NCI-H2107 (cell line): ENCODE measurements around the gene LRIT1.

Experiments
- DNase-seq: peaks from one replicate; lab custom pipeline; 2025; lab: John Stamatoyannopoulos, UW

LRIT1 gene

DNA sequence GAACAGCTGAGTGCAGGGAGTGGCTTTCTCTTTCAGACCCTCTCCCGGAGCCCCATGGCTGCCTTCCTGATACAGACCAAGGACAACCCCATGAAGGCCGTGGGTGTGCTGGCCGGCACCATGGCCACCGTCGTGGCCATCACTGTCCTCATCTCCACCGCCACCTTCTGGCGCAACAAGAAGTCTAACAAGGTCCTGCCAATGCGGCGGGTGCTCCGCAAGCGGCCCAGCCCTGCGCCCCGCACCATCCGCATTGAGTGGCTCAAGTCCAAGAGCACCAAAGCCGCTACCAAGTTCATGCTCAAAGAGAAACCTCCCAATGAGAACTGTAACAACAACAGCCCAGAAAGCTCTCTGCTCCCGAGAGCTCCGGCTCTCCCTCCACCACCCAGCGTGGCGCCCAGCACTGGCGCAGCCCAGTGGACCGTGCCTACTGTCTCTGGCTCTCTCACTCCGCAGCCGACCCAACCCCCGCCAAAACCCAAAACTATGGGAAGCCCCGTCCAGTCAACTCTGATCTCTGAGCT lies 27.2 kb downstream of the LRIT1 start:
- no peak for DNase-seq

DNA sequence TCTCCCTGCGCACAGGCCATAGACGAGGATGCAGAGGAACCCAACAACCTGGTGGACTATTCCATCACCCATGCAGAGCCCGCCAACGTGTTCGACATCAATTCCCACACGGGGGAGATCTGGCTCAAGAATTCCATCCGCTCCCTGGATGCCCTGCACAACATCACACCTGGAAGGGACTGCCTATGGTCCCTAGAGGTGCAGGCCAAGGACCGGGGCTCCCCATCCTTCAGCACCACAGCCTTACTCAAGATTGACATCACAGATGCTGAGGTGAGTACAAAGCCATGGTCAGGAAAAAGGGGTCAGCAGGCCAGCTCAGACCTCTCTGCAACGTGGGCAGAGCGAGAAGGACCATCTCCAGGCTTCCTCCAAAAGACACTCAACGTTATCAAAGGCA lies 28.3 kb downstream of the LRIT1 start:
- no peak for DNase-seq

DNA sequence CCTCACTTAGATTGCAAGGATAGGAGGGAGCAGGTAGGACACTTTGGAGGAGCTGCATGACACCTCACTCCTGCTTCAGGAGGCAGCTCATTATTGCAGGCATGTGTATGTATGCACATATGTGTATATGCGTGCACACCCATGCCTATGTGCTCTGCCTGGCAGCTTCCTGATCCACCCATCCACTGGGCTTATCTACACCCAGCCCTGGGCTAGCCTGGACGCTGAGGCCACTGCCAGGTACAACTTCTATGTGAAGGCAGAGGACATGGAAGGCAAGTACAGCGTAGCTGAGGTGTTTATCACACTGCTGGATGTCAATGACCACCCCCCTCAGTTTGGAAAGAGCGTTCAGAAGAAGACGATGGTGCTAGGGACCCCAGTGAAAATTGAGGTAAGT lies 29.3 kb downstream of the LRIT1 start:
- no peak for DNase-seq

DNA sequence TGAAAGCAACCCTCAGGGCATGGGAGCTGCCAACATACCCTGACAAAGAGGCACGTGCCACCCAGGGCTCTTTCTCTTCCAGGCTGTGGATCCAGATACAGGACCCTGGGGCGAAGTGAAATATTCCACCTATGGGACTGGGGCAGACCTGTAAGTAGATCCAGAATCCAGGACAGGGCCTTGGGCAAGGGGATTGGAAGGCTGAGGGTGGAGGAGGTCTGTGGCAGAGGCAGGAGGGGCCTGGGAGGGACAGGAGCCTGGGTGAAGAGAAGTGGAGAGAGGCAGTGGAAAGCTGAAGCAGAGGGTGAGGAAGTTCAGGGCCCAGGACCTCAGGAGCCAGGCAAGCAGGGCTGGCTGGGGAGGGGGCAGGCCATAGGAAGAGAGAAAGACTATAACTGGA lies 29.8 kb downstream of the LRIT1 start:
- DNase-seq = no peak

DNA sequence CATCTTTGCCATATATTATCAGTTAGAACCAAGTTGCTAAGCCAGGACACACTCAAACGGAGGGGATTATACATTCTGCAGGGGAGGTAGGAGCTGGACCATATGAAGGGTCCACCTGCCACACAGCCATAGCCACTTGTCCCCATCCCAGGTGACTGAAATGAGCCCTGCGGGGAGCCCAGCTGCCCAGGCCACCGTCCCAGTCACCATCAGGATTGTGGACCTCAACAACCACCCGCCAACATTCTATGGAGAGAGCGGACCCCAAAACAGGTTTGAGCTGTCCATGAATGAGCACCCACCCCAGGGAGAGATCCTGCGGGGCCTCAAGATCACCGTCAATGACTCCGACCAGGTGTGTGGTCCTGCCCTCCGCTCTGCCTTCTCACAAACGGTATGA lies 33.3 kb downstream of the LRIT1 start:
- no peak for DNase-seq

DNA sequence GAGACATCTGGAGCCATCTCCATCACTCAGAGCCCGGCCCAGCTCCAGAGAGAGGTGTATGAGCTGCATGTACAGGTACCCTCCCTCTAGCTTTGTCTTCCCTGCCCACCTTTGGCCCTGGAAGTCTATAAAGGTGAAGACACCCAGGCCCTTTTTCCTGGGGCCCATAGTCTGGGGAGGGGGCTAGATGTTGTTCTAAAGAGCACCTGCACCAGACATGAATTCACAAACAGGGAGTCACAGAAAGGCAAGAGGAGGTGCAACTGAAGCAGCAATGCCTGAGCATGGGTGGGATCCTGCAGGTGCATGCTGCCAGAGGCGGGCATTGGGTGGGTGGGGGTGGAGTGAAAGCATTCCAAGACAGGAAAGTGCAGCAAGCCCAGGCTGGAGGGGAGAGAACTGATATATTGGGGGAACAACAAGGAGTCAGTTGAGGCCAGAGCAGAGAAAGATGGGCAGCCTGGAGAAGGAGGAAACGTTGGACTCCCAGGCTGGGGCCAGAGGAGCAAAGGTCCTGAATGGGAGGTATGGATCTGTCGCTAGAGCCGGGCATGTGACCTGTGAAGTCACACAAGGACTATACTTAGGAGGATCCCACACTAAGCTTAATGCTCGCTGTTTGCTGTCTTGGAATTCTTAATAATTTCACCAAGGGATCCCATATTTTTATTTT lies 35.4 kb downstream of the LRIT1 start:
- DNase-seq = no peak

DNA sequence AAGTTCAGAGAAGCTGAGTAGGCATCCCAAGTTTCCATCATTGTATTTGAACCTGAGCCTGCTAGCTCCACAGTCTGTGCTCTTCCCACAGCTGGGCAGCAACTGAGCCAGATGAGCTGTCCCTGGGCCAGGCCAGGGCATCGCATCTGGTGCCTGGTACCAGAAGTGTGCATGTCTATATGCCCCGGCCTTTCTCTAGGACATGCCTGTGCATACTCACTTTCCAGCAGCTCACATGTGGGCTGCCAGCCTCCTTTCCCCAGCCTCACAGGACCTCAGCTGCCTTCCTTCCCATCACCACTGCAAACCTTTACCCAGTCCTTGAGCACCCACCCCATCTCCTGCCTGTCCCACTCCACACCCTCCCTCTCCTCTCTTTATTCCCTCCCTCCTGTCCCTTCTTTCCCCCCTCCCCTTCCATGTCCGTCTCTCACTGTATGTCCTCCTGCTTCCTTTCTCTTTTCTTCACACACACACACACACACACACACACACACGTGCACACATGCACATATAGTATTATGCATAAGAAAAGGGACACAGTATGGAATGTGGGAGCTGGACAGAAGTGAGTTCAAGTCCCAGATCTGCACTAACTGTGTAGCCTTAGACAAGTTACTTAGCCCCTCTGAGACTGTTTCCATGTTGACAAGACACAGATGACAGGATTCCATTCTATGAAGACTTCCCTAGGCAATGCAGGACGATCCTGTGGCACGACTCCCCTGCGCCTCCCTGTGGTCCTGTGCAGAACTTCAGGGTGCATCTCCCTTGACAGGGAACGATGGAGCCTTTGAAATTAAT lies 36.1 kb downstream of the LRIT1 start:
- no peak for DNase-seq

DNA sequence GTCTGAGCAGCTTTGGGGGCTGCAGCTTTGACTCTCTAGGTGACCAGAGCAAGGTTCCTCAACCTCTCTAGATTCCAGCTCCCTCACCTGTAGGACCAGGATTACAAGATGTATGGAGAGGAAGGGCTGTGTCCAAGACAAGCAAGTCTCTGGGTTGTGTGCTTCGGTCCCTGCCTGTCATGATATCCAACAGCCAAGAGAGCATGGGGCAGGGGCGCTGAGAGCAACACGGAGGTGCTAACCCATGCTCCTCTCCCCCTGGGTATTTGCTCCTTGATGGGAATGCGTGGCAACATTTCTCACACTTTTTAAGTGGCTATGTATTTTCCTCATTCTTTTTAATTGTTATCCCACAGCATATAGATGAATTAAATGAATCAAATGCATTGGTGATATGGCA lies 36.7 kb downstream of the LRIT1 start:
- DNase-seq = no peak

DNA sequence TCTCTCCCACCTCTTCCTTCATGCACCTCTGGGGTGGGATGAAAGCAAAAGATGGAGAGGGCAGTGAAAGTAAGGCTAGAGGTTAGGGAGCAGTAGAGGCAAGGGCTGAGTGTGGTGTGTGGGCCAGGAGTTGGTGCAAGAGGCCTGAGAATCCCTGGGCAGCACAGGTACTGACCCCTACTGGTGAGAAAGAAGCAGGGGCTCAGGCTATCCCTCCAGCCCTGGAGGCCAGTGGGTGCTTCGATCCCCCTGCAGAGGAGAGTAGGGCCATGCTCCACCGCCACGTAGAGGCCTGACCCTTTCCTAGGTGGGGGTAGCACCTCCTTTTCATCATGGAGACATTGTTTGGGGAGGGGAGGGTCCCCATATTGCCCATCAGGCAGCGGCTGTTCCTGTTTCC lies 37.2 kb downstream of the LRIT1 start:
- DNase-seq = no peak

DNA sequence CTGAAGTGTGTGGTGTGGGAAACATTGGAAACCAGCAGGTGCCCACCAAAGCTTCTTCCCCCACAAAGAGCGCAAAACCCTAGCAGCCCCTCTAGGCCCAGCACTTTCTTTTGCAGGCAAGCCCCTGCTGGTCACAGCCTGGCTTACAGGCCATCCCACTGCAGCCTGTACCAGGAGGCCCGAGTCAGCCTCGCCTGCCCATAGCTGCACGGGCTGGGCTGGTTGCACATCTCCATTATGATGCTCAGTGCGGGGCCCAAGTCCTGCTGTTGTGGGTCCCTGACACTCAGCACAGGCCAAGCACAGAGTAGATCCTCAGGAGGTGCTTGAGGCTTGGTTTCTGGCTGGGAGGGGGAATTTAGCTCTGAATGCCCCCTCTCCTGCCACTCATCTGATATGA lies 39.0 kb downstream of the LRIT1 start:
- DNase-seq = no peak

DNA sequence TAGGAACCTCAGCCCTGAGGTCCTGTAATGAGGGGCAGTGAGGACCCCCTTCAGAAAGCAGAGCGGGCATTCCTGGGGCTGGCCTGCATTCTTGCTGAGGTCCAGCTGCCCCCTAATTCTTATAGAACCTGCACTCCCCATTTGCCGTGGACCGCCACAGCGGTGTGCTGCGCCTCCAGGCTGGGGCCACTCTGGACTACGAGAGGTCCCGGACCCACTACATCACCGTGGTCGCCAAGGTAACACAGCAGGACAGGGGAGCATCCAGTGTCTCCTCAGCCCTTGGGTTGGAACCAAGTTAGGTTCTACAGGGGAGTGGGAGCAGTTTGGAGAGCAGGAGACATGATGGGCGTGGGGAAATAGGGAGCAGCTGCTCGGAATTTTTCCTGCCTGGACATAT lies 39.7 kb downstream of the LRIT1 start:
- DNase-seq = no peak

DNA sequence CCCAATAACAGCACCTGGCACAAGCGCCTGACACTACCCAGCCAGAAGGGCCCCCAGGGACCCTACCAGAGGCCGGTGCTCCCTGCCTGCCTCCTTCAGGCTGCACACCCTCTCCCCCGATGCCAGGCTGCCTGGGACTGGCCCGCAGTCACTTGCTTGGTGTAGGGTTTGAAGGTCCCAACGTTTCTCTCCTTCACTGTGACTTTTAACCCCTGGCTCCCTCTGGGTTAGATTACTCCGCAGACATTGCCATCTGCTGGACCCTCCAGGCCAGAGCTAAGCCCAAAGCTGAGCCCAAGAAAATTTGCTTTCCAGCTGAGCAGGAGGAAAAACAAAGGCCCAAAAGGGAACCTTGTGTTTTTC lies 40.1 kb downstream of the LRIT1 start:
- no peak for DNase-seq

DNA sequence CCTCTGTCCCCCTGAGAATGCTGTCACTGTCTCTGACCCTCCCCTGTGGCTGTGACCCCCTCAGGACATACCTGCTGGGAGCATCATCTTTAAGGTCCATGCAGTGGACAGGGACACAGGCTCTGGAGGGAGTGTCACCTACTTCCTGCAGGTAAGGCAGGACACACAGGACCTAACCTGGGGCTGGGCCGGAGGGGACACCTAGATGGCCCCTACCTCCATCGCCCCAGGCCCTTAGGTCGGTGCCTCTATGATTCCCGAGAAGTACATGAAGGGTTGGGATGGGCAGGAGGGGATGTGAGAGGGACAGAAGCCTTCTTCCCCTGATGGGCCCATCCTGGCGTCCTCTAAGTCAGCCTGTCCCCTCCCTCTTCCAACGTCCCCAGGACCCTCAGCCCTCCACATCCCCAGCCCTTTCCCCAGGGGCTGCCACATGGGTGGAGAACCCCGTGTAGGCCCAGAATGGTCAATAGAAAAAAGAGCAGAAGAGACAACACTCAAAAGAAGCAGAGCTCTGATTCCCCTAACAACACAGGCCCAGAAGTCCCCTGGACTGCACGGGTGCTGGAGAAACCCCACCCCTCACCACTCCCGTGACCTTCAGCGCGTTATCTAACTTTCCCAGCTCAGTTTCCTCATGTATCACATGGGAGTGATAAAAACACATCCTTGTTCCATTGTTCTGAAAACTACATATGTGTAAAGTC lies 40.7 kb downstream of the LRIT1 start:
- DNase-seq = no peak

DNA sequence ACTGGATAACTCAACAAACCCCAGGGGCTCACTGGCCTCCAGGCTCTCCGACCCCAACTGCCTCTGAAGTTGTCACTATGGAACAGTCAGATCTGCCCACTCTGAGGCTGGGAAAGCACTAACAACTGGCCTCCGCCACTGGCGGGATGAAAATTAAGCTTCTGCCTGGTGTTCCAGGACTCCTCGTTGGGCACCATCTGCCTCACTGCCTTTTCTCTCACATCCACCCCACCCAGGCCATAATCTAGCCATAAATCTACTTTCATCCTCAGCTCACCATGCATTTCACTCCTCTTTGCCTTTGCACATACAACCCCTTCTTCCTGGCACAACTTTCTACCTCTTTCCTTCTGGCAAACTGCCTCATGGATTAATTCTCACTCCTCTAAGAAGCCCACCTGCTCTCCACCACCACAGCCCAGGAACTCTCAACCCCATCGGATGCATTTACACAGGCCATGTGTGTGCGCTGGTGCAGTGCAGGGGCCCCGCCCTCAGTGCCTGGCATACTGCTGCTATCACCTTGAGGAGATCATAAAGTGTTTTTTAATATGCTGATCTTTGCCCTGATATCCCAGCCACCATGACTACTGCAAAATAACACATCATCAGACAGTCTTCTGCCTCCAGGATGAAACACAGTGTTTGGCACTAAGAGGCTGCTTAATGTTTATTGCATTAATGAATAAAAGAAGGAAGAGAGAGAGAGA lies 43.0 kb downstream of the LRIT1 start:
- no peak for DNase-seq

DNA sequence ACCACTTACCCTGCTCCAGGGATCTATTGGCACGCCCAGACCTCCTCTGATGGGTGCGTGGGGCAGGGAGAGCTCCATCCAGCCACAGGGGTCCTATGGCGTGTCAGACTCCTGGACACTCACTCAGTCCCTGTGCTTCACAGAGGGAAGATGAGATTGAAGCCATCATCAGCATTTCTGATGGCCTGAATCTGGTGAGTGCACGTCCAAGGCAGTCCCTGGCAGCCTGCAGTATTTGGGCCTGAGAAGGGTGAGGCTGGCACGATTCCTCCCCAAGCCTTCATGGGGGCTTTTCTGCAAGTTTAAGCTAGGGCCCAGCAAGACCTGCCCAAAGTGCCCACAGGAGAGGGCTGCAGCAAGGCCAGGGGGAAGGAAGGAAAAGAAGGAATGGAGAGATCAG lies 43.7 kb downstream of the LRIT1 start:
- DNase-seq = no peak

DNA sequence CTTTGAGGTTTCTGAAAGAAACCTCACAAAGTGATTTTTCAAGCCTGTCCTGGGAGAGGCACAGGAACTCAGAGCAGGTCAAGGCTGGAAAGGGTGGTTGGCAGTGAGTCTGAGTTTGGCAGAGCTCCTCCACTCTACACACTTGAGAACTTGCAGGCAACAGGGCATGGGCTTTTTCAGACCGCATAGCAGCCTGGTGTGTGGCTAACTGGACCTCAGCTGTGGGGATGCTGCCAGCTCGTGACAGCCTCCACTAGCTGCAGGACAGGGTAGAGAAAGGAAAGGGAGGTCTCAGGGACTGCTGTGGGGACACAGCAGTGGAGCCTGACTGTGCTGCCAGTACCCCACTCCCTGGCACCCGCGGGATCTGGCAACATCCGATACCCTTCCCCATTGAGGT lies 44.4 kb downstream of the LRIT1 start:
- no peak for DNase-seq

DNA sequence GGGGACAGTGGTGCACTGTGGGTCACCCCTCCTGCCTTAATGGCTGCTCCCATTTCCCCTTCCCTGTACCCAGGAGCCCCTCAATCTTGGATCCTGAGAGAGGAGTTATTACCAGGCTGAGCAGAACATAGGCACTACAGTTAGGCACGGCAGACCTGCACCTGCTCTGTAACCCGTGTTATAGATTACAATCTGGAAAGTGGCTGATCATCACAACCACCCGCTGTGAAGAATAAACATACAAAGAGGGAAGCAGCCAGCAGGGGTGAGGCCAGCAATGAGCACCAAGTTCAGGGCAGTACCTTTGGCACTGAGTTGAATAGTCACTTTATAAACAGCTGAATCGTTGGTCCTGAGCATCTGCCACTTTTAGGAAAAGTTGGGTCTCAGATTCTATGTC lies 45.3 kb downstream of the LRIT1 start:
- no peak for DNase-seq

DNA sequence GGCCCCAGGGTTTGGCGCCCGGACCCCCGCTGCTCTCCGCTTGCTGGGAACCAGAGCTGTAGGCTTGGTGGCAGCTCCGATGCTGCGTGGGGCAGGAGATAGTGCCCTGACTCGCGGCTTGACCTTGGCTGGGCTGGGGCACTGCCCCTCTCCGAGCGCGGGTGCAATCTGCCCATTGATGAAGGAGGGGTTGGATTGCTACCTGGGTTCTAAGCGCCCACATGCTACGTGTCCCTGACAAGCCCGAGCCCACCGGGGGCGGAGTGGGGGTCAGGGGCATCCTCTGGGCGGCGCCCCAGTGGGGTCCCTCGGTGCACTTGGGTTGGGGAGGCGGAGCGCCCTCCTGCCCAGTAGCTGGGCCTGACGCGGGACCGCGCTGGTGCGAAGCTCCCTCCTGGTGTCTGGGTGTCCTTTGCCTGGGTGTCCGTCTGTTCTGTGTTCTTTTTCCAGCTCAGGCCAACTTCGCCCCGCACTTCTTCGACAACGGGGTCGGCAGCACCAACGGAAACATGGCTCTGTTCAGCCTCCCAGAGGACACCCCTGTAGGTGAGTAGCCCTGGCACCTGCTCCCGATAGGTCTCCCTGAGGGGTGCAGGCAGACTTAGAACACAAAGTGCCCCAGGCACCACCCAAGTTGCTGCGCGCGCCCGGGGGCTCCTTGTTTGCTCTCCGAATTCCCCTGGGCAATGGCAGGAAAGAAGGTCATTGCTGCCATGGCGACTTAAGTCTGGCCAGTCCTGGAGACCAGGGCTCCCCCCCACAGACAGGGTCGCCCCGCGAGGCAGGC lies 46.1 kb downstream of the LRIT1 start:
- no peak for DNase-seq

DNA sequence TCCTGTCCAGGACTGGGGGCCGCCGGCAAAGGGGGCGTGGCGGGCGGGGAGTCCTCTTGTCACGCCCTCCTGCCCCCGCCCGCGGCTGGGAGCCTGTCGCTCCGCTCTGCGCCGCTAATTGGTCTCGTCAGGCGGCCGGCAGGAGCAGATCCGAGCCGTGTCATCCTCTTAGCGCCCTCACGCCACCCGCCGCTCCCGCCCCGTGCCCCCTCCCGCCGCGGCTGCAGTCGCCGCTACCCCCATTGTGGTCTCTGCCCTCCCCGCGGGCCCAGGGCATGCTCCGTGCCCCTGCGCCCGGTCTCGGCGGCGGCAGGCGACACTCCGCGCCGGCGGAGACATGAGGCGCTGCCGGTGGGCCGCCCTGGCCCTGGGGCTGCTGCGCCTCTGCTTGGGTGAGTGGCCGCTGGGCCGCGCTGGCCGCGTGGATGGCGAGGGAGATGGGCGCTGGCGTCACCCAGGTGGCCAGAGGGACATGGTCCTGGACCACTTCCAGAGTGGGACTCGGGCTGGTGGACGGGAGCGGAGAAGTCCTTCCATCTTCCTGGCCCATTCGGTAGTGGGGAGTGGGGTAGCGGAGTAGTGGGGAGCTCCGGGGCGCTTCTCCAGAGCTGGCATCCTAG lies 46.8 kb downstream of the LRIT1 start, which contains the start of gene CDHR1:
CDHR1 (plus strand) TSS at position 114 of the 620 bp plus-strand sequence; CDS start at position 338, 224 bp downstream.
- no peak for DNase-seq

DNA sequence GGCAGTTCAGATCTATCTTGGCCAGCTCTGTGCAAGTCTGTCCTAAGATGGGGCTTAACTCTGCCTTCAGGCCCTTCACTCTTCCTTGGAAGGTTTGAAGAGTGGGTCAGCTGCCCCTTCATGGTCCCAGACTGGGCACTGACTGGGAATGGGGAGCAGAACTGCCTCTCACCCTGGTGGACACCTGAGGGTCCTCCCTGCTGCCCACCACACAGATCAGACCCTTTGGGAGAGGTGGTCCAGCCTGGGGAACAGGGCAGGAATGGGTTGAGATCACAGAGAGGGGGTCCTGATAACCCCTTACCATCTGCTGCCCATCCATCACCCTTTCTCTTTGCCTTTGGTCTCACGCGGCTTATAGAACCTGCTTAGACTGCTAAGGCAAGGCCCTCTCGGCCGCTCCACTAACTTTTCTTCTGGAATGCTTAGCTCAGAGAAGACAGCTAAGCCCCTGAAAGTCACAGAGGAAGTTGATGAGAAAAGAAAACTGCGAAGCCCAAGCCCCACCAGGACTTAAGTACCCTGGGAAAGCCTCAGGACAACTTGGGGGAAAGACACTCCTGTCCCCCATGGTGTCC lies 47.4 kb downstream of the LRIT1 start:
- no peak for DNase-seq

DNA sequence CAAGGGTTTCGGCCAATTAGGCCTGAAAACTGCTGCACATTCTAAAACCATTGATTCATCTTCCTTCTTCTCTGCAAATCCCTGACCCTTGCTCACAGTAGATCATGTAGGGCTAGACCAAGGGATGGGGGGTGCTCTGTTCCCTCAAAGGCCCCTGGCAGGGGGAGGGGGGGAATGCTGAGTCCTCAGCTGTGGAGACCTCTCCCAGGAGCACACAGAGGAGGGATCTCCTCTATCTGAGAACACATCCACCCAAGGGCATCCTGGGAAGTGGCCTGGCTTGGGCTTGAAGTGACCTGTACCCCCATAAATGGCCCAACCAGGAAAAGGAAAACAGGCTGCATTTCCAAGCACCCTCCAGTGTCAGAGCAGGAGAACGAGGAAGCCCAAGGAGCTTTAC lies 48.0 kb downstream of the LRIT1 start:
- no peak for DNase-seq
